ENCODE data around the gene SERINC4.
"Not testable (repeated sequence)": the region's sequence is repeated elsewhere in the genome, so short reads cannot be mapped to it uniquely, and the experiment has no call there.

The SERINC4 gene

GRCh38 chr15:43763819-43764446, 36.1 kb downstream of the SERINC4 start:
- no peak for TF ChIP-seq CTCF (IDR thresholded peaks at IDR 0.05)

- no peak for TF ChIP-seq CTCF (IDR thresholded peaks at IDR 0.05)
Observed at GRCh38 chr15:43762824-43763223, 37.2 kb downstream of the SERINC4 start.

GRCh38 chr15:43751885-43752284, 48.1 kb downstream of the SERINC4 start:
- no peak for TF ChIP-seq CTCF (IDR thresholded peaks at IDR 0.05)

- no peak for TF ChIP-seq CTCF (IDR thresholded peaks at IDR 0.05)
Observed at GRCh38 chr15:43749690-43750345, 50.2 kb downstream of the SERINC4 start.

GRCh38 chr15:43748376-43748775, 51.6 kb downstream of the SERINC4 start:
- no peak for TF ChIP-seq CTCF (IDR thresholded peaks at IDR 0.05)

- not testable (repeated sequence) for TF ChIP-seq CTCF (IDR thresholded peaks at IDR 0.05)
Observed at GRCh38 chr15:43746245-43746902, 53.6 kb downstream of the SERINC4 start, which contains the start of gene PDIA3. PDIA3 (plus strand) TSS chr15:43746438; CDS start chr15:43746540, 102 bp downstream.

Data from LNCAP (cell line).